Measurements from ENCODE around the gene OPN3.

The OPN3 gene

GRCh38 chr1:241589521-241589920 lies 50.6 kb downstream of the OPN3 start:
- DNase-seq (ENCODE audit: low read depth): no peak

GRCh38 chr1:241586905-241587512 lies 53.2 kb downstream of the OPN3 start:
- DNase-seq (ENCODE audit: low read depth): no peak

- no peak for DNase-seq (ENCODE audit: low read depth)
Observed at GRCh38 chr1:241582921-241583321, 57.2 kb downstream of the OPN3 start.

- no peak for DNase-seq (ENCODE audit: low read depth)
Observed at GRCh38 chr1:241579434-241579833, 60.7 kb downstream of the OPN3 start.

- no peak for DNase-seq (ENCODE audit: low read depth)
Observed at GRCh38 chr1:241574154-241574553, 66.0 kb downstream of the OPN3 start.

GRCh38 chr1:241569848-241570247 lies 70.3 kb downstream of the OPN3 start:
- DNase-seq (ENCODE audit: low read depth): no peak

GRCh38 chr1:241560849-241561187 lies 79.4 kb downstream of the OPN3 start:
- DNase-seq (ENCODE audit: low read depth): no peak

GRCh38 chr1:241560146-241560848 lies 79.9 kb downstream of the OPN3 start:
- DNase-seq (ENCODE audit: low read depth): no peak

- DNase-seq (ENCODE audit: low read depth): no peak
Observed at GRCh38 chr1:241557551-241558193, 82.5 kb downstream of the OPN3 start.

- DNase-seq (ENCODE audit: low read depth): no peak
Observed at GRCh38 chr1:241557031-241557430, 83.1 kb downstream of the OPN3 start.

- no peak for DNase-seq (ENCODE audit: low read depth)
Observed at GRCh38 chr1:241555526-241555925, 84.6 kb downstream of the OPN3 start.

GRCh38 chr1:241553886-241554592 lies 86.1 kb downstream of the OPN3 start:
- DNase-seq (ENCODE audit: low read depth): no peak

- DNase-seq (ENCODE audit: low read depth): peak; percentile 35
Observed at GRCh38 chr1:241551759-241552638, 88.2 kb downstream of the OPN3 start.

- no peak for DNase-seq (ENCODE audit: low read depth)
Observed at GRCh38 chr1:241550318-241550717, 89.9 kb downstream of the OPN3 start.

GRCh38 chr1:241548008-241548407 lies 92.2 kb downstream of the OPN3 start:
- DNase-seq (ENCODE audit: low read depth): no peak
